GM10248 (cell line): ENCODE measurements around the gene CACNA2D3.

Experiments
- CTCF ChIA-PET: fragments of 300-600 bp; sonication (Branson Sonifier 250); formaldehyde crosslinking; extraction: SDS; loops from one replicate; lab custom pipeline; 2021; ENCODE audit warnings: antibody characterized with exemption; lab: Yijun Ruan, JAX
- POLR2A ChIA-PET: fragments of 350-650 bp; sonication (Branson Sonifier 250); formaldehyde crosslinking; extraction: SDS; loops from one replicate; lab custom pipeline; 2020; ENCODE audit warnings: antibody characterized with exemption; lab: Yijun Ruan, JAX
- DNase-seq: peaks from one replicate; pipeline ENCODE4 v3.0.0; 2012; ENCODE audit errors: extremely low spot score
- CTCF ChIP-seq: IDR thresholded peaks from 2 replicates; pipeline ENCODE4 v1.5.1; 2012; ENCODE audit warnings: mild to moderate bottlenecking, low read depth; ENCODE audit errors: extremely low read depth, missing control alignments, control extremely low read depth

CACNA2D3 gene

GRCh38 chr3:54983266-54984099 is 861.1 kb downstream of the CACNA2D3 start:
- ChIA-PET CTCF (interaction anchor here (0.9 kb wide), 1 partner anchor 70 kb away, joined by 3 read pairs; no protein-coding TSS in a partner anchor), POLR2A (no interaction called here)
- TF ChIP-seq CTCF: no peak
- no peak for DNase-seq

- ChIA-PET POLR2A (no interaction called here), CTCF (no interaction called here)
- no peak for TF ChIP-seq CTCF
- no peak for DNase-seq
These were observed 863.5 kb downstream of the CACNA2D3 start for GRCh38 chr3:54985856-54986255.

- DNase-seq: no peak
These were observed 863.9 kb downstream of the CACNA2D3 start for GRCh38 chr3:54986294-54986693.

GRCh38 chr3:54987719-54988118 is 865.4 kb downstream of the CACNA2D3 start:
- no peak for DNase-seq
- TF ChIP-seq CTCF: no peak
- ChIA-PET CTCF (no interaction called here), POLR2A (no interaction called here)

More at GRCh38 chr3:54986294-54986693, 863.9 kb downstream of the CACNA2D3 start:
- TF ChIP-seq CTCF: no peak
- ChIA-PET CTCF (no interaction called here), POLR2A (no interaction called here)

- no peak for DNase-seq
- ChIA-PET POLR2A (no interaction called here), CTCF (no interaction called here)
- no peak for TF ChIP-seq CTCF
These were observed 866.0 kb downstream of the CACNA2D3 start for GRCh38 chr3:54988302-54988837.

GRCh38 chr3:54988838-54989630 is 866.7 kb downstream of the CACNA2D3 start:
- TF ChIP-seq CTCF: no peak
- no peak for DNase-seq
- POLR2A ChIA-PET: no interaction called here
- CTCF ChIA-PET: no interaction called here
